Sigmoid colon (tissue), 4 donors: ENCODE data around the gene ZNF319.

ENCODE experiments used
- POLR2A ChIP-seq, 2 donors: fragments of 450-650 bp; IDR thresholded peaks; one replicate each; pipeline ENCODE4 v1.6.1; 2016; ENCODE audit warnings: antibody characterized with exemption in 2 of 2, mild to moderate bottlenecking in 2 of 2, moderate library complexity in 2 of 2
- POLR2AphosphoS5 ChIP-seq, 4 donors: sonication (generic); formaldehyde crosslinking; IDR thresholded peaks; one replicate each; pipeline ENCODE4 v1.6.1; 2017; ENCODE audit warnings: antibody characterized with exemption in 4 of 4
- TF ChIP-seq, protein P1 (sequence below), 4 experiments: fragments of 450-650 bp in 3 of 4; fragments of 200-600 bp in 1 of 4; IDR thresholded peaks; one replicate each; pipeline ENCODE4 v1.5.1; 2016 to 2019; ENCODE audit warnings: antibody characterized with exemption in 4 of 4, mild to moderate bottlenecking in 3 of 4, moderate library complexity in 2 of 4

- TF ChIP-seq, protein P1, sequence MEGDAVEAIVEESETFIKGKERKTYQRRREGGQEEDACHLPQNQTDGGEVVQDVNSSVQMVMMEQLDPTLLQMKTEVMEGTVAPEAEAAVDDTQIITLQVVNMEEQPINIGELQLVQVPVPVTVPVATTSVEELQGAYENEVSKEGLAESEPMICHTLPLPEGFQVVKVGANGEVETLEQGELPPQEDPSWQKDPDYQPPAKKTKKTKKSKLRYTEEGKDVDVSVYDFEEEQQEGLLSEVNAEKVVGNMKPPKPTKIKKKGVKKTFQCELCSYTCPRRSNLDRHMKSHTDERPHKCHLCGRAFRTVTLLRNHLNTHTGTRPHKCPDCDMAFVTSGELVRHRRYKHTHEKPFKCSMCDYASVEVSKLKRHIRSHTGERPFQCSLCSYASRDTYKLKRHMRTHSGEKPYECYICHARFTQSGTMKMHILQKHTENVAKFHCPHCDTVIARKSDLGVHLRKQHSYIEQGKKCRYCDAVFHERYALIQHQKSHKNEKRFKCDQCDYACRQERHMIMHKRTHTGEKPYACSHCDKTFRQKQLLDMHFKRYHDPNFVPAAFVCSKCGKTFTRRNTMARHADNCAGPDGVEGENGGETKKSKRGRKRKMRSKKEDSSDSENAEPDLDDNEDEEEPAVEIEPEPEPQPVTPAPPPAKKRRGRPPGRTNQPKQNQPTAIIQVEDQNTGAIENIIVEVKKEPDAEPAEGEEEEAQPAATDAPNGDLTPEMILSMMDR (IDR thresholded peaks at IDR 0.05): no peak
- no peak for TF ChIP-seq POLR2A (IDR thresholded peaks at IDR 0.05)
- no peak for TF ChIP-seq POLR2AphosphoS5 (IDR thresholded peaks at IDR 0.05)
Measured at GRCh38 chr16:58018803-58019202, 18.3 kb upstream of the ZNF319 start.
